Measurements from ENCODE around the gene LHFPL3.
"Not testable (repeated sequence)": the region's sequence is repeated elsewhere in the genome, so short reads cannot be mapped to it uniquely, and the experiment has no call there.

LHFPL3 gene

GRCh38 chr7:104563350-104563901 is 235.0 kb downstream of the LHFPL3 start:
- not testable (repeated sequence) for H3K9ac ChIP-seq (ENCODE audit: low read length); H3K4me1 ChIP-seq (ENCODE audit: control insufficient read depth, insufficient read depth, low read length); H3K27me3 ChIP-seq (ENCODE audit: control insufficient read depth, insufficient read depth, low read length); H3K36me3 ChIP-seq (ENCODE audit: control insufficient read depth, insufficient read depth, low read length); H3K4me3 ChIP-seq (ENCODE audit: low read length); H3K27ac ChIP-seq (ENCODE audit: low read depth, low read length)

GRCh38 chr7:104569751-104570150 is 241.3 kb downstream of the LHFPL3 start:
- H3K4me3 ChIP-seq (ENCODE audit: low read length), result no peak overlapping the region
- H3K27me3 ChIP-seq (ENCODE audit: control insufficient read depth, insufficient read depth, low read length), result no peaks in the 10 kb centered on the region
- no peaks in the 10 kb centered on the region for H3K36me3 ChIP-seq (ENCODE audit: control insufficient read depth, insufficient read depth, low read length)
- H3K4me1 ChIP-seq (ENCODE audit: control insufficient read depth, insufficient read depth, low read length), result no peaks in the 10 kb centered on the region
- no peak overlapping the region for H3K9ac ChIP-seq (ENCODE audit: low read length)
- no peak overlapping the region for H3K27ac ChIP-seq (ENCODE audit: low read depth, low read length)

GRCh38 chr7:104572554-104572953 is 244.2 kb downstream of the LHFPL3 start:
- H3K4me1 ChIP-seq (ENCODE audit: control insufficient read depth, insufficient read depth, low read length), result no peaks in the 10 kb centered on the region
- no peak overlapping the region for H3K9ac ChIP-seq (ENCODE audit: low read length)
- no peak overlapping the region for H3K4me3 ChIP-seq (ENCODE audit: low read length)
- no peaks in the 10 kb centered on the region for H3K27me3 ChIP-seq (ENCODE audit: control insufficient read depth, insufficient read depth, low read length)
- H3K36me3 ChIP-seq (ENCODE audit: control insufficient read depth, insufficient read depth, low read length), result no peaks in the 10 kb centered on the region
- H3K27ac ChIP-seq (ENCODE audit: low read depth, low read length), result no peak overlapping the region

DNA sequence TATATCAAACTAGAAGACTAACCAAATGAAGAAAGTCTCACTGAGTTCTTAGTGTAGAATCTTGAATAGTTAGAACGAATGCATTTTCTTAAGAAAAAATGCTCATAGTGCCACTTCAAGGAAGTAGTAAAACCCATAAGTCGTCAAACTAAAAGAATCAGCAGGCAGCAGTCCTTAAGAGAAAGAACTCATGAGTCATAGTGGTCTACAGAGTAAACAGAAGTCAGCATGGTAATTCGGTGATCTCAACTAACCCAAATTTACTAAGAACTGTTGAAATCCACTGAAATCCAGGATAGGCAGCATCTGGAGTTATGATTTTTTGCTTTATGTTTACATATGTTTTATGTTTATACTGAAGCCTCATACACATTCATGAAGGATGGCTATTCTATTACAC is 256.2 kb downstream of the LHFPL3 start:
- H3K4me3 ChIP-seq (ENCODE audit: low read length), result no peak overlapping the region

DNA sequence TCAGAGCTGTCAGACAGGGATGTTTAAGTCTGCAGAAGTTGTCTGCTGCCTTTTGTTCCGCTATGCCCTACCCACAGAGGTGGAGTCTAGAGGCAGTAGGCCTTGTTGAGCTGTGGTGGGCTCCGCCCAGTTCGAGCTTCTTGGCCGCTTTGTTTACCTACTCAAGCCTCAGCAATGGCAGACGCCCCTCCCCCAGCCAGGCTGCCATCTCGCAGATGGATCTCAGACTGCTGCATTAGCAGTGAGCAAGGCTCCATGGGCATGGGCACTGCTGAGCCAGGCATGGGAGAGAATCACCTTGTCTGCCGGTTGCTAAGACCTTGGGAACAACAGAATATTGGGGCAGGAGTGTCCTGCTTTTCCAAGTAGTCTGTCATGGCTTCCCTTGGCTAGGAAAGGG is 267.2 kb downstream of the LHFPL3 start:
- not testable (repeated sequence) for H3K4me1 ChIP-seq (ENCODE audit: control insufficient read depth, insufficient read depth, low read length); H3K27me3 ChIP-seq (ENCODE audit: control insufficient read depth, insufficient read depth, low read length); H3K4me3 ChIP-seq (ENCODE audit: low read length); H3K9ac ChIP-seq (ENCODE audit: low read length); H3K36me3 ChIP-seq (ENCODE audit: control insufficient read depth, insufficient read depth, low read length); H3K27ac ChIP-seq (ENCODE audit: low read depth, low read length)

More for the DNA sequence above, 256.2 kb downstream of the LHFPL3 start:
- Histone ChIP-seq H3K27me3 (ENCODE audit: control insufficient read depth, insufficient read depth, low read length) (no peaks in the 10 kb centered on the region), H3K36me3 (ENCODE audit: control insufficient read depth, insufficient read depth, low read length) (no peaks in the 10 kb centered on the region), H3K27ac (ENCODE audit: low read depth, low read length) (no peak overlapping the region), H3K9ac (ENCODE audit: low read length) (no peak overlapping the region), H3K4me1 (ENCODE audit: control insufficient read depth, insufficient read depth, low read length) (no peaks in the 10 kb centered on the region)

- no peaks in the 10 kb centered on the region for H3K4me1 ChIP-seq (ENCODE audit: control insufficient read depth, insufficient read depth, low read length)
- H3K27me3 ChIP-seq (ENCODE audit: control insufficient read depth, insufficient read depth, low read length), result no peaks in the 10 kb centered on the region
- H3K9ac ChIP-seq (ENCODE audit: low read length), result no peak overlapping the region
- H3K36me3 ChIP-seq (ENCODE audit: control insufficient read depth, insufficient read depth, low read length), result no peaks in the 10 kb centered on the region
- no peak overlapping the region for H3K4me3 ChIP-seq (ENCODE audit: low read length)
- no peak overlapping the region for H3K27ac ChIP-seq (ENCODE audit: low read depth, low read length)
Measured at GRCh38 chr7:104603957-104604356, 275.6 kb downstream of the LHFPL3 start.

GRCh38 chr7:104604706-104605105 is 276.3 kb downstream of the LHFPL3 start:
- Histone ChIP-seq H3K4me1 (ENCODE audit: control insufficient read depth, insufficient read depth, low read length) (no peaks in the 10 kb centered on the region), H3K9ac (ENCODE audit: low read length) (no peak overlapping the region), H3K27ac (ENCODE audit: low read depth, low read length) (no peak overlapping the region), H3K36me3 (ENCODE audit: control insufficient read depth, insufficient read depth, low read length) (no peaks in the 10 kb centered on the region), H3K4me3 (ENCODE audit: low read length) (no peak overlapping the region), H3K27me3 (ENCODE audit: control insufficient read depth, insufficient read depth, low read length) (no peaks in the 10 kb centered on the region)

- H3K27me3 ChIP-seq (ENCODE audit: control insufficient read depth, insufficient read depth, low read length), result no peaks in the 10 kb centered on the region
- no peak overlapping the region for H3K9ac ChIP-seq (ENCODE audit: low read length)
- H3K36me3 ChIP-seq (ENCODE audit: control insufficient read depth, insufficient read depth, low read length), result no peaks in the 10 kb centered on the region
- H3K4me3 ChIP-seq (ENCODE audit: low read length), result no peak overlapping the region
- H3K27ac ChIP-seq (ENCODE audit: low read depth, low read length), result no peak overlapping the region
- no peaks in the 10 kb centered on the region for H3K4me1 ChIP-seq (ENCODE audit: control insufficient read depth, insufficient read depth, low read length)
Measured at GRCh38 chr7:104621321-104621720, 292.9 kb downstream of the LHFPL3 start.

GRCh38 chr7:104625956-104626355 is 297.6 kb downstream of the LHFPL3 start:
- no peak overlapping the region for H3K9ac ChIP-seq (ENCODE audit: low read length)

GRCh38 chr7:104627516-104627915 is 299.1 kb downstream of the LHFPL3 start:
- no peaks in the 10 kb centered on the region for H3K4me1 ChIP-seq (ENCODE audit: control insufficient read depth, insufficient read depth, low read length)
- no peaks in the 10 kb centered on the region for H3K36me3 ChIP-seq (ENCODE audit: control insufficient read depth, insufficient read depth, low read length)
- H3K27ac ChIP-seq (ENCODE audit: low read depth, low read length), result no peak overlapping the region
- no peaks in the 10 kb centered on the region for H3K27me3 ChIP-seq (ENCODE audit: control insufficient read depth, insufficient read depth, low read length)
- H3K9ac ChIP-seq (ENCODE audit: low read length), result no peak overlapping the region
- no peak overlapping the region for H3K4me3 ChIP-seq (ENCODE audit: low read length)

More at GRCh38 chr7:104625956-104626355, 297.6 kb downstream of the LHFPL3 start:
- no peaks in the 10 kb centered on the region for H3K36me3 ChIP-seq (ENCODE audit: control insufficient read depth, insufficient read depth, low read length)
- H3K27me3 ChIP-seq (ENCODE audit: control insufficient read depth, insufficient read depth, low read length), result no peaks in the 10 kb centered on the region
- H3K4me3 ChIP-seq (ENCODE audit: low read length), result no peak overlapping the region
- no peak overlapping the region for H3K27ac ChIP-seq (ENCODE audit: low read depth, low read length)
- H3K4me1 ChIP-seq (ENCODE audit: control insufficient read depth, insufficient read depth, low read length), result no peaks in the 10 kb centered on the region

DNA sequence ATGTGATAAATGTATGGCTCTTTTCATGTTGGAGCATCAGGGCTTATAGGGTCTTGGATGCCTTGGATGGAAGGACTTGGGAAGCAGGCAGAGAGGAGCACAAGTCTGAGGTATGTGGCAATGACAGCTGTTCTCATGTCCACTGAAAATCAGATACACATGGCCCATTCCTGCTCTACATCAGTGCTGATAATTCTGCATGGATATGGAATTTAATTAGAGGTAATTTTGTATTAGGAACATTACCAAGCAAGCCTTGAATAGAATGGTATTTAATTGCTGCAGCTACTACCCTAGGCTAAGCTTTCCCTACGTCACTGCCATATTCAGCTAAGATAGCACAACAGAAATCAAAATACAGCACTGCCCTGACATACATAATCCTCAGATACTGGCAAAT is 299.6 kb downstream of the LHFPL3 start:
- Histone ChIP-seq H3K36me3 (ENCODE audit: control insufficient read depth, insufficient read depth, low read length) (no peaks in the 10 kb centered on the region), H3K27ac (ENCODE audit: low read depth, low read length) (no peak overlapping the region), H3K9ac (ENCODE audit: low read length) (no peak overlapping the region), H3K4me3 (ENCODE audit: low read length) (no peak overlapping the region), H3K27me3 (ENCODE audit: control insufficient read depth, insufficient read depth, low read length) (no peaks in the 10 kb centered on the region), H3K4me1 (ENCODE audit: control insufficient read depth, insufficient read depth, low read length) (no peaks in the 10 kb centered on the region)

DNA sequence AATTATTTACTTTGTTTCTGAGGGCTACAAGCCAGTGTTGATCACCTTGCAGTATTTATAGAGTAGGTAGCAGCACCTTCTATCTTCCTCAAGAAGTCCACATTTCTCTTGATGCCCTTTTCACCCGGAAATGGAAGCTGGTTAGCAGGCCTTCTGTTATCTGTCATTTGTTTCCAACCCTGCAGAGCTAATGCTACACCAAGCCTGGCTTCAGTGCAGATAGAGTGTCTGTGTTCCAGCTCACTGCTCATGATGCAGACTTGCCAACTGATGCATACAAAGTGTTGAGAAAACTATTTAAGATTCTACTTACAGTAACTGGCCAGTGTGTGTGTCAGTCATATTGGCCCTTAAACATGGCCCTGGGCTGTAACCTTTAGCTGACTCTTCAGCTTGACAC is 301.0 kb downstream of the LHFPL3 start:
- Histone ChIP-seq H3K27ac (ENCODE audit: low read depth, low read length) (no peak overlapping the region), H3K27me3 (ENCODE audit: control insufficient read depth, insufficient read depth, low read length) (no peaks in the 10 kb centered on the region), H3K4me3 (ENCODE audit: low read length) (no peak overlapping the region), H3K9ac (ENCODE audit: low read length) (no peak overlapping the region), H3K36me3 (ENCODE audit: control insufficient read depth, insufficient read depth, low read length) (no peaks in the 10 kb centered on the region), H3K4me1 (ENCODE audit: control insufficient read depth, insufficient read depth, low read length) (no peaks in the 10 kb centered on the region)

GRCh38 chr7:104640506-104640905 is 312.1 kb downstream of the LHFPL3 start:
- Histone ChIP-seq H3K36me3 (ENCODE audit: control insufficient read depth, insufficient read depth, low read length) (no peaks in the 10 kb centered on the region), H3K4me1 (ENCODE audit: control insufficient read depth, insufficient read depth, low read length) (no peaks in the 10 kb centered on the region)

More at GRCh38 chr7:104640506-104640905, 312.1 kb downstream of the LHFPL3 start:
- Histone ChIP-seq H3K4me3 (ENCODE audit: low read length) (no peak overlapping the region), H3K27me3 (ENCODE audit: control insufficient read depth, insufficient read depth, low read length) (no peaks in the 10 kb centered on the region), H3K9ac (ENCODE audit: low read length) (no peak overlapping the region), H3K27ac (ENCODE audit: low read depth, low read length) (no peak overlapping the region)
